A673 (cell line): ENCODE data around the gene BABAM2. TPM values are rescaled to one million over a fixed set of nuclear protein-coding genes. Genes with fewer than 3 reads are reported as not detected.

ENCODE experiments used
- BruUV-seq: library from RNA; stranded (reverse); fragments of 400-500 nt; replicated peaks from 2 replicates; lab custom pipeline; 2021; lab: Mats Ljungman, UMichigan
- CTCF ChIA-PET: fragments of 300-600 bp; sonication (Branson Sonifier 250); formaldehyde crosslinking; loops from one replicate; lab custom pipeline; 2022; ENCODE audit warnings: antibody characterized with exemption; lab: Charles Lee
- POLR2A ChIA-PET: fragments of 300-600 bp; sonication (Branson Sonifier 250); formaldehyde crosslinking; loops from one replicate; lab custom pipeline; 2022; ENCODE audit warnings: antibody characterized with exemption; ENCODE audit not compliant: low non-redundant PET; lab: Charles Lee
- DNase-seq: peaks from one replicate; pipeline ENCODE4 v3.0.0-alpha.2; 2015; ENCODE audit warnings: low spot score
- H3K27ac ChIP-seq: fragments of 200-600 bp; sonication (generic); 2 replicates; pipeline ENCODE4 v1.5.1; 2016; ENCODE audit warnings: mixed run types, low read depth, mild to moderate bottlenecking, mixed read lengths, antibody characterized with exemption, low read length; ENCODE audit not compliant: poor library complexity, severe bottlenecking
- H3K27me3 ChIP-seq: fragments of 200-600 bp; sonication (generic); replicated peaks from 2 replicates; pipeline ENCODE4 v1.6.1; 2017; ENCODE audit warnings: mixed run types, low read depth, mild to moderate bottlenecking, mixed read lengths, antibody characterized with exemption, low read length; ENCODE audit not compliant: insufficient read depth, poor library complexity
- H3K36me3 ChIP-seq: fragments of 200-600 bp; sonication (generic); 2 replicates; pipeline ENCODE4 v1.6.1; 2016; ENCODE audit warnings: mixed run types, mild to moderate bottlenecking, mixed read lengths, antibody characterized with exemption, low read length; ENCODE audit not compliant: insufficient read depth, poor library complexity, severe bottlenecking
- H3K4me1 ChIP-seq: fragments of 200-600 bp; sonication (generic); 2 replicates; pipeline ENCODE4 v1.6.1; 2017; ENCODE audit warnings: mixed run types, mild to moderate bottlenecking, mixed read lengths, antibody characterized with exemption, low read length; ENCODE audit not compliant: insufficient read depth, poor library complexity, severe bottlenecking
- H3K4me3 ChIP-seq: fragments of 200-600 bp; sonication (generic); 2 replicates; pipeline ENCODE4 v1.5.1; 2016; ENCODE audit warnings: low read depth, mixed run types, mild to moderate bottlenecking, mixed read lengths, low read length; ENCODE audit not compliant: poor library complexity, severe bottlenecking
- H3K9me3 ChIP-seq: fragments of 200-600 bp; sonication (generic); 2 replicates; pipeline ENCODE4 v1.6.1; 2016; ENCODE audit warnings: mixed run types, low read depth, mild to moderate bottlenecking, mixed read lengths, antibody characterized with exemption, low read length; ENCODE audit not compliant: poor library complexity, severe bottlenecking
- EZH2 ChIP-seq: fragments of 200-600 bp; sonication (generic); IDR thresholded peaks from 2 replicates; pipeline ENCODE4 v1.6.1; 2017; ENCODE audit warnings: borderline replicate concordance, low read depth, mild to moderate bottlenecking, mixed read lengths, antibody characterized with exemption, low read length; ENCODE audit not compliant: poor library complexity, severe bottlenecking
- intact Hi-C: fragments of 100-400 bp; cut with micrococcal nuclease; formaldehyde crosslinking; loops from one replicate; pipeline ENCODE4 v1.10.0; 2022; ENCODE audit not compliant: unreplicated experiment
- total RNA-seq: library from RNA; stranded (reverse); gene quantifications from 2 replicates; pipeline ENCODE4 v1.2.3, GENCODE V29; 2021
- TF ChIP-seq, protein P1 (sequence below): fragments of 300-800, 200-600 bp; sonication (generic); conservative IDR thresholded peaks from 2 replicates; pipeline ENCODE4 v1.5.1; 2017; ENCODE audit warnings: low read depth, mild to moderate bottlenecking, antibody characterized with exemption, low read length, moderate library complexity, mixed read lengths

The BABAM2 gene
- total RNA-seq, 1 experiment from 2014 or later: 21.8 TPM

DNA sequence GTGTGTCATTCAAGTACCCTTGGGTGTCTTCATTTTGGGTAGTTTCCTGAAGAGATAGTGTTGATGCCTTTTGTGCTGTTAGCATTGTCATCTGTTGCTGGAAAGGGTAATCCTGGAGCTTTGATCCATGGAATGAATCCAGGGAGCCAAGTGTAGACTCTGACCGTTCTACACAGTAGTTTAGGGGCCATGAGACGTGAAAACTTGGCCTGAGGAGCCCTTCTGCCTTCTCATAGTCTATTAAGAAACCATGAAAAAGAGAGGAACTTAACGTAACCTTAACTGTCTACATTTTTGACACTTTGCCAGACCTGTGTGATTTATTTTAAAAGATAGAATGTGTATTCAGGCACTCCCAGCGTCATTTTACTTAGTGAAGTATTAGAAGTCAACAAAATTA is 194.0 kb downstream of the BABAM2 start:
- H3K27ac ChIP-seq: no peak overlapping the region
- POLR2A ChIA-PET: no interaction called here
- H3K4me3 ChIP-seq: no peak overlapping the region
- H3K9me3 ChIP-seq: no peaks in the 10 kb centered on the region
- no peak for TF ChIP-seq EZH2
- TF ChIP-seq, protein P1, sequence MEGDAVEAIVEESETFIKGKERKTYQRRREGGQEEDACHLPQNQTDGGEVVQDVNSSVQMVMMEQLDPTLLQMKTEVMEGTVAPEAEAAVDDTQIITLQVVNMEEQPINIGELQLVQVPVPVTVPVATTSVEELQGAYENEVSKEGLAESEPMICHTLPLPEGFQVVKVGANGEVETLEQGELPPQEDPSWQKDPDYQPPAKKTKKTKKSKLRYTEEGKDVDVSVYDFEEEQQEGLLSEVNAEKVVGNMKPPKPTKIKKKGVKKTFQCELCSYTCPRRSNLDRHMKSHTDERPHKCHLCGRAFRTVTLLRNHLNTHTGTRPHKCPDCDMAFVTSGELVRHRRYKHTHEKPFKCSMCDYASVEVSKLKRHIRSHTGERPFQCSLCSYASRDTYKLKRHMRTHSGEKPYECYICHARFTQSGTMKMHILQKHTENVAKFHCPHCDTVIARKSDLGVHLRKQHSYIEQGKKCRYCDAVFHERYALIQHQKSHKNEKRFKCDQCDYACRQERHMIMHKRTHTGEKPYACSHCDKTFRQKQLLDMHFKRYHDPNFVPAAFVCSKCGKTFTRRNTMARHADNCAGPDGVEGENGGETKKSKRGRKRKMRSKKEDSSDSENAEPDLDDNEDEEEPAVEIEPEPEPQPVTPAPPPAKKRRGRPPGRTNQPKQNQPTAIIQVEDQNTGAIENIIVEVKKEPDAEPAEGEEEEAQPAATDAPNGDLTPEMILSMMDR: no peak
- no peaks in the 10 kb centered on the region for H3K36me3 ChIP-seq
- no peaks in the 10 kb centered on the region for H3K27me3 ChIP-seq
- CTCF ChIA-PET: no interaction called here
- no TSS peak for BruUV-seq
- intact Hi-C loops: no loop called here
- DNase-seq: no peak
- H3K4me1 ChIP-seq: peaks cover 14% of the 10 kb centered on the region

DNA sequence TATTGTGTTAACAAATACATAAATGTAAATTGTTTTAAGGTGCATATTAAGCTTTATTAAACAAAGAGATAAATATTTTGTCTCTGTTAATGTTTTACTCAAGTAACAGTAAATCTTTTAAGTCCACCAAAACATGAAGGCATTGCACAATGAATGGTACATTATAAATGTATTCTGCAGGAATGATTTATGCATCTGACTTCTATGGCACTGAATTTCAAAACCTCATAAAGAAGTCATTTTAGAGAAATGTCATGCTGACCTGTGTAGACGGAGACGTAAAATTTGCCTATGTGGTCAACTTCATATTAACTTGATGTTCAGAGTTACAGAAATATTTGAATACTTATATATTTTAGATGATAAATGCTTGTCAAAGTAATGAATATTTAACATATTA is 194.7 kb downstream of the BABAM2 start:
- no TSS peak for BruUV-seq
- no peaks in the 10 kb centered on the region for H3K9me3 ChIP-seq
- no peak overlapping the region for H3K27ac ChIP-seq
- H3K4me1 ChIP-seq: peaks cover 14% of the 10 kb centered on the region
- DNase-seq: no peak
- ChIA-PET POLR2A (no interaction called here), CTCF (no interaction called here)
- intact Hi-C loops: no loop called here
- H3K36me3 ChIP-seq: no peaks in the 10 kb centered on the region
- H3K4me3 ChIP-seq: no peak overlapping the region
- TF ChIP-seq, protein P1: no peak
- TF ChIP-seq EZH2: no peak
- no peaks in the 10 kb centered on the region for H3K27me3 ChIP-seq

DNA sequence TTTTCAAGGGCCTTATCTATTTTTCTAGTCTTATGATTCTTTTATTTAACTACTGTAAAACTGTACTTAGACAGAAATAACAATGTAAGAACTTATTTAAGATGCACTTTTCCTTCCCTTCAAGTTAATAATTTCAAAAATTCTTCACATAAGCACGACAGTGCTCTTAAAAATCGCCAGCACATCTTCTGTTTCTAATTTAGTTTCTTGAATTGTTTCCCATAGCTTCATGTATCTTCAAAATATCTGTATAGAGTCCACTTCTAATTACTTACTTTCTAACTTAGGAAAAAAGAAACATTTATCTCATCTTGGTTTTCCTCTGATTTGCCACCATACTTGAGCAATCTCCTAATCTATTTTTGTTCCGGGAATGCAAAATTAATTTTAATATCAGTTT is 196.1 kb downstream of the BABAM2 start:
- DNase-seq: no peak
- POLR2A ChIA-PET: no interaction called here
- BruUV-seq: no TSS peak
- no peak overlapping the region for H3K27ac ChIP-seq
- no peaks in the 10 kb centered on the region for H3K36me3 ChIP-seq
- intact Hi-C loops: no loop called here
- no peaks in the 10 kb centered on the region for H3K9me3 ChIP-seq
- H3K27me3 ChIP-seq: no peaks in the 10 kb centered on the region
- no peak overlapping the region for H3K4me3 ChIP-seq
- CTCF ChIA-PET: no interaction called here
- no peak for TF ChIP-seq EZH2
- TF ChIP-seq, protein P1: no peak
- peaks cover 8% of the 10 kb centered on the region for H3K4me1 ChIP-seq
